Tibial artery (tissue), 4 donors: ENCODE data around the gene PDF.
A peak's percentile ranks its signal among the peaks of the same experiment; 100 is the strongest.

Experiments
- DNase-seq, 2 donors: peaks; one replicate each; pipeline ENCODE4 v3.0.0-alpha.2; 2019
- H3K27ac ChIP-seq, 2 donors: fragments of 200-600 bp; sonication (generic) in 1 of 2; 1 replicate in 1 of 2; 2 replicates in 1 of 2; pipeline ENCODE4 v1.5.1; 2018 to 2019; ENCODE audit warnings: mild to moderate bottlenecking in 1 of 2
- H3K27me3 ChIP-seq, 2 donors: fragments of 200-600 bp; sonication (generic) in 1 of 2; one replicate each; pipeline versions ENCODE4 v1.5.1 to v1.6.0; 2016 to 2019
- H3K36me3 ChIP-seq, 3 donors: fragments of 200-600 bp; sonication (generic) in 2 of 3; one replicate each; pipeline ENCODE4 v1.5.1; 2016 to 2019; ENCODE audit warnings: mild to moderate bottlenecking in 2 of 3
- H3K4me1 ChIP-seq, 4 donors: fragments of 200-600 bp; sonication (generic) in 2 of 4; 1 replicate in 3 of 4; 2 replicates in 1 of 4; pipeline ENCODE4 v1.5.1; 2016 to 2019
- H3K4me3 ChIP-seq, 2 donors: fragments of 200-600 bp; sonication (generic) in 1 of 2; 1 replicate in 1 of 2; 2 replicates in 1 of 2; pipeline ENCODE4 v1.5.1; 2018 to 2019; ENCODE audit warnings: mild to moderate bottlenecking in 2 of 2
- H3K9me3 ChIP-seq, 3 donors: fragments of 200-600 bp; sonication (generic) in 1 of 3; one replicate each; pipeline ENCODE4 v1.5.1; 2016 to 2019
- intact Hi-C: fragments of 100-400 bp; cut with DNase I; formaldehyde crosslinking; loops from one replicate; pipeline ENCODE4 v1.15.0; 2023; ENCODE audit warnings: low total_unique reads
- TF ChIP-seq, protein P1 (sequence below), 2 experiments: fragments of 200-600 bp in 1 of 2; fragments of 450-650 bp in 1 of 2; IDR thresholded peaks; one replicate each; pipeline ENCODE4 v1.5.1; 2017 to 2019; ENCODE audit warnings: antibody characterized with exemption in 2 of 2, mild to moderate bottlenecking in 1 of 2, moderate library complexity in 1 of 2

Gene PDF

DNA sequence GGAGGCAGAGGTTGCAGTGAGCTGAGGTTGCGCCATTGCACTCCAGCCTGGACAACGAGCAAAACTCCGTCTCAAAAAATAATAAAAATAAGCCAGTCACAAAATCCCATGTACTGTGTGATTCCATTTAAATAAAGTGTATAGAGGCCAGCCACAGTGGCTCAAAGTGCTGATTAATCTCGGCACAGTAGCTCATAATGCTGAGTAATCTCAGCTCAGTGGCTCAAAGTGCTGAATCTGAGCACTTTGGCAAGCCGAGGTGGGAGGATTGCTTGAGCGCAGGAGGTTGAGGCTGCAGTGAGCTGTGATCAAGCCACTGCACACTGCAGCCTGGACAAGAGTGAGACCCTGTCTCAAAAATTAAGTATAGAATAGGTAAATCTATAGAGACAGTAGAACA lies 16.3 kb upstream of the PDF start:
- no peak overlapping the region for H3K4me3 ChIP-seq
- intact Hi-C loops: no loop called here
- H3K36me3 ChIP-seq: peaks cover 2 to 54% (median 21%) of the 10 kb centered on the region in 3 donors
- H3K27ac ChIP-seq: no peak overlapping the region
- no peak for DNase-seq
- no peaks in the 10 kb centered on the region for H3K27me3 ChIP-seq
- H3K9me3 ChIP-seq: no peaks in the 10 kb centered on the region
- H3K4me1 ChIP-seq: no peaks in the 10 kb centered on the region
- TF ChIP-seq, protein P1, sequence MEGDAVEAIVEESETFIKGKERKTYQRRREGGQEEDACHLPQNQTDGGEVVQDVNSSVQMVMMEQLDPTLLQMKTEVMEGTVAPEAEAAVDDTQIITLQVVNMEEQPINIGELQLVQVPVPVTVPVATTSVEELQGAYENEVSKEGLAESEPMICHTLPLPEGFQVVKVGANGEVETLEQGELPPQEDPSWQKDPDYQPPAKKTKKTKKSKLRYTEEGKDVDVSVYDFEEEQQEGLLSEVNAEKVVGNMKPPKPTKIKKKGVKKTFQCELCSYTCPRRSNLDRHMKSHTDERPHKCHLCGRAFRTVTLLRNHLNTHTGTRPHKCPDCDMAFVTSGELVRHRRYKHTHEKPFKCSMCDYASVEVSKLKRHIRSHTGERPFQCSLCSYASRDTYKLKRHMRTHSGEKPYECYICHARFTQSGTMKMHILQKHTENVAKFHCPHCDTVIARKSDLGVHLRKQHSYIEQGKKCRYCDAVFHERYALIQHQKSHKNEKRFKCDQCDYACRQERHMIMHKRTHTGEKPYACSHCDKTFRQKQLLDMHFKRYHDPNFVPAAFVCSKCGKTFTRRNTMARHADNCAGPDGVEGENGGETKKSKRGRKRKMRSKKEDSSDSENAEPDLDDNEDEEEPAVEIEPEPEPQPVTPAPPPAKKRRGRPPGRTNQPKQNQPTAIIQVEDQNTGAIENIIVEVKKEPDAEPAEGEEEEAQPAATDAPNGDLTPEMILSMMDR (IDR thresholded peaks at IDR 0.05): no peak

DNA sequence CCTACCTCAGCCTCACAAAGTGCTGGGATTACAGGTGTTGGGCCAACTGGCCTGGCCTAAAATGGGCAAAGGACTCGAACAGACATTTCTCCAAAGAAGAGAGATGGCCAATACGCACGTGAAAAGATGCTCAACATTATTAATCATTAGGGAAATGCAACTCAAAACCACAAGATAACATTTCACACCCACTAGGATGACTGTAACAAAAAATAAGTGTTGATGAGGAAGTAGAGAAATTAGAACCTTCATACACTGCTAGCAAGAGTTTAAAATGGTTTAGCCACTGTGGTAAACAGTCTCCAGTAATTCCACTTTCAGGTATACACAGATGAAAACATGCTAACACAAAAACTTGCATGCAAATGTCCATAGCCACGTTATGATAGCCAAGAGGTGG lies 15.5 kb upstream of the PDF start:
- H3K27ac ChIP-seq: no peak overlapping the region
- TF ChIP-seq, protein P1 (IDR thresholded peaks at IDR 0.05): no peak
- peaks cover 9 to 56% (median 29%) of the 10 kb centered on the region in 3 donors for H3K36me3 ChIP-seq
- no peaks in the 10 kb centered on the region for H3K27me3 ChIP-seq
- peaks cover 0 to under 1% (median 0%) of the 10 kb centered on the region in 4 donors for H3K4me1 ChIP-seq
- H3K9me3 ChIP-seq: no peaks in the 10 kb centered on the region
- H3K4me3 ChIP-seq: no peak overlapping the region
- intact Hi-C loops: no loop called here
- DNase-seq: no peak

DNA sequence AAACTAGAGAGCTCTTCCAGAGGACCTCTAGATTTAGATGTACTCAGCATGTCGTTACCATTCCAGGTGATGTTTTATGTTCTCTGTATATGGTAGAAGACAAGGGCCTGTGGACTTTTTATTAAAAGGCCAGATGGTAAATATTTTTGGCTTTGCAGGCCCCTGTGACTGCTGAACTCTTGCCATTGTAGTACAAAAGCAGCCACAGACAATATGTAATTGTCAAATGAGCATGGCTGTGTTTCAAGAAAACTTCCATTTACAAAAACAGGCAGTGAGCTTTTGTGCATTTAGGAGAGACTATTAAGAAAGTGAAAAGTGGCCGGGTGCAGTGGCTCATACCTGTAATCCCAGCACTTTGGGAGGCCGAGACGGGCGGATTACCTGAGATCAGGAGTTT lies 13.8 kb upstream of the PDF start:
- no peak overlapping the region for H3K27ac ChIP-seq
- H3K9me3 ChIP-seq: no peaks in the 10 kb centered on the region
- no peaks in the 10 kb centered on the region for H3K27me3 ChIP-seq
- intact Hi-C loops: no loop called here
- H3K4me1 ChIP-seq: peaks cover 0 to 11% (median 9%) of the 10 kb centered on the region in 4 donors
- H3K36me3 ChIP-seq: peaks cover 9 to 43% (median 25%) of the 10 kb centered on the region in 3 donors
- no peak overlapping the region for H3K4me3 ChIP-seq
- DNase-seq: no peak
- TF ChIP-seq, protein P1 (IDR thresholded peaks at IDR 0.05): no peak

DNA sequence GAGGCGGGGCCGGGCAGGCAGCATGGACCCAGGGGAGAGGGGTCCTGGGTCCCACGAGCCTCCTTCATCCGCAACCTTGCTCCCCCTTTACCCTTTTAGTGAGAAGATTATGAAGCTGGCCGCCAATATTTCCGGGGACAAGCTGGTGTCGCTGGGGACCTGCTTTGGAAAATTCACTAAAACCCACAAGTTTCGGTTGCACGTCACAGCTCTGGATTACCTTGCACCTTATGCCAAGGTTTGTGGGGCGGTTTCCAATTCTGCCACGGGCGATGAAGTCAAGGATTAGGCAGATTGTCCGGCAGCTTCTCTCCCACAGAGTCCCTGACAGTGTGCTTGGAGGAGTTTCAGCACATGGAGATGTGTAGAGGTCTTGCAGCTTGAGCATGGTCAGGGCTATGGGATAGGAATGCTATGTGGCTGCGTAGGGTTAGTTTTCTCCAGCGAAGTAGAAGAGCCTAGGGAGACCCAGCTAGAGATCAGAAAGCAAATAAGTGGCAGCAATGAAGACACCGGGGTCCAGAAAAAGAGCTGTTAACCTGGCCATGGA lies 9.8 kb upstream of the PDF start:
- DNase-seq: no peak
- peaks cover 22 to 46% (median 35%) of the 10 kb centered on the region in 3 donors for H3K36me3 ChIP-seq
- peak overlapping the region; percentile 70 to 88 for H3K4me3 ChIP-seq
- TF ChIP-seq, protein P1 (IDR thresholded peaks at IDR 0.05): no peak
- H3K9me3 ChIP-seq: no peaks in the 10 kb centered on the region
- intact Hi-C loops: no loop called here
- H3K4me1 ChIP-seq: peaks cover 0 to 27% (median 24%) of the 10 kb centered on the region in 4 donors
- H3K27ac ChIP-seq: peak overlapping the region; percentile 87 to 95
- H3K27me3 ChIP-seq: no peaks in the 10 kb centered on the region

DNA sequence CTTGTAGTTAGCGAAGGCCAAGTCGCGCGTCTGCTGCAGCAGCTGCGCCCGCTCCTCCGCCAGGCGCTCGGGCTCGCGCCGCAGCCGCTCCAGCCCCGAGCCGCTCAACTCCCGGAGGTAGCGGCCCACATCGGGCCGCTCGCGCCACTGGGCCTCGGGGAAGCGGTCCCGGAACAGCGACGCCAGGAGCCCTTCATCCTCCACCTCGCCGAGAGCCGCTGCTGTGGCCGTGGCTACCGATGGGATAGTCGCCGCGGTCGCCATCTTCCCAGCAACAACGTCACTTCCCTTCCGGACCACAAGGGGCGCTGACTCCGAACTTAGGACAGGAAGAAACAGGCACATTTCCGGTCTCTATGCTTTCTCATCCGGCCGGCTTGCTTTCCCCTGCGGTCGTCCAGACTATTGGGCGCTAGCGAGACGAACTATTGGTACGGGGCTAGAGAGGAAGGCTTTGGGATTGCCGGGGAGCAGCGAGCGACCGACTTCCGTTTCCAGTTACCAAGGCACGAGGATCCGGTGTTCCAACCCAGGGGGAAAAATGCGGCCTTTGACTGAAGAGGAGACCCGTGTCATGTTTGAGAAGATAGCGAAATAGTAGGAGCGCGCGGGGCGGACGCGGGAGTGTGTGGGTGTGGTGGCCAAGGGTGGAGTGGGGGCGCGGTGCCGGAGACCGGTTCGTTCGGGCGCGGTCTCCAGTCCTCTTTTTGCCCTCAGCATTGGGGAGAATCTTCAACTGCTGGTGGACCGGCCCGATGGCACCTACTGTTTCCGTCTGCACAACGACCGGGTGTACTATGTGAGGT lies 9.1 kb upstream of the PDF start, which contains the start of the genes COG8 and NIP7:
Gene COG8 (minus strand): TSS at position 276 of the 806 bp plus-strand sequence. CDS start 12 bp downstream, at position 264.
Gene NIP7 (plus strand): TSS at position 484 of the 806 bp plus-strand sequence. CDS start 58 bp downstream, at position 542.
- no peaks in the 10 kb centered on the region for H3K9me3 ChIP-seq
- peak within 1 kb of the TSS; percentile 70 to 88 for H3K4me3 ChIP-seq
- H3K27me3 ChIP-seq: no peaks in the 10 kb centered on the region
- intact Hi-C loops: loop anchor here (10.0 kb wide), 1 partner anchor 805 kb away; the partner anchor contains the start of gene ZFP90
- TF ChIP-seq, protein P1 (IDR thresholded peaks at IDR 0.05): peak; percentile 82 to 92
- peak; percentile 97 for DNase-seq
- H3K4me1 ChIP-seq: peaks cover 0 to 27% (median 24%) of the 10 kb centered on the region in 4 donors
- peak within 1 kb of the TSS; percentile 87 to 95 for H3K27ac ChIP-seq
- H3K36me3 ChIP-seq: peaks cover 29 to 50% (median 42%) of the 10 kb centered on the region in 3 donors
